Stimulated activated naive CD8-positive, alpha-beta T cell treated with anti-CD3 and anti-CD28 coated beads, Interleukin-15, Interleukin-2, amounts not matched to agents 100 ng/mL and 50 ng/mL, for 24 hours (primary cell): ENCODE measurements around the gene HIRA.

ENCODE experiments used
- H3K27ac Mint-ChIP-seq: one replicate; pipeline ENCODE4 v1.8.0; 2021; ENCODE audit warnings: mild to moderate bottlenecking, mixed read lengths
- H3K27me3 Mint-ChIP-seq: one replicate; pipeline ENCODE4 v1.8.0; 2021; ENCODE audit warnings: mixed read lengths
- H3K36me3 Mint-ChIP-seq: one replicate; pipeline ENCODE4 v1.8.0; 2021; ENCODE audit warnings: low read depth, mixed read lengths
- H3K4me1 Mint-ChIP-seq: one replicate; pipeline ENCODE4 v1.8.0; 2021; ENCODE audit warnings: low read depth, mixed read lengths
- H3K4me3 Mint-ChIP-seq: one replicate; pipeline ENCODE4 v1.8.0; 2021; ENCODE audit warnings: mild to moderate bottlenecking, mixed read lengths
- H3K9me3 Mint-ChIP-seq: one replicate; pipeline ENCODE4 v1.8.0; 2021; ENCODE audit warnings: mixed read lengths

HIRA gene

GRCh38 chr22:19356708-19357269, 74.7 kb downstream of the HIRA start:
- Mint-ChIP-seq H3K27ac (no peak overlapping the region), H3K4me1 (peaks cover 13% of the 10 kb centered on the region), H3K36me3 (peaks cover 52% of the 10 kb centered on the region), H3K9me3 (no peaks in the 10 kb centered on the region), H3K4me3 (no peak overlapping the region), H3K27me3 (no peaks in the 10 kb centered on the region)

GRCh38 chr22:19355413-19356157, 75.9 kb downstream of the HIRA start:
- H3K36me3 Mint-ChIP-seq: peaks cover 54% of the 10 kb centered on the region
- no peak overlapping the region for H3K27ac Mint-ChIP-seq
- H3K9me3 Mint-ChIP-seq: no peaks in the 10 kb centered on the region
- peaks cover 5% of the 10 kb centered on the region for H3K4me1 Mint-ChIP-seq
- no peak overlapping the region for H3K4me3 Mint-ChIP-seq
- H3K27me3 Mint-ChIP-seq: no peaks in the 10 kb centered on the region

DNA sequence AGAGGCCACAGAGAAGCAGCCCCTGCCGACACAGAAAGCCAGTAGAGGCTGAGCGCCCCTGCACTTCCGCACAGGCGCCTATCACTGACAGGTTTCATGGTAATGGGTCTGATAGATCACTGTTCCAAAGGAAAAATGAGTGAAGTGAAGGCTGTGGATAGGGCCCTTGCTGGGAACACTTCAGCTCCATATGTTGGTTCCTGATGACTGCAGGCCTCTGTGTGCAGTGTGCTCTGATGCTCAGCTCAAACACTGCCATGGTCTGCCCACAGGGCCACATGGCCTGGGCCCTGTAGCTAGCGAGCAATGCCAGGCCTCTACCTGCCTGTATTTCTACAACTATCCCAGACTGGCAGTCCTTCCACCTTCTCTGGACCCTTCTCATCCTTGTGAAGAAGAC, 77.3 kb downstream of the HIRA start:
- Mint-ChIP-seq H3K9me3 (no peaks in the 10 kb centered on the region), H3K4me1 (peaks cover 1% of the 10 kb centered on the region), H3K27me3 (no peaks in the 10 kb centered on the region), H3K27ac (no peak overlapping the region), H3K4me3 (no peak overlapping the region), H3K36me3 (peaks cover 62% of the 10 kb centered on the region)

DNA sequence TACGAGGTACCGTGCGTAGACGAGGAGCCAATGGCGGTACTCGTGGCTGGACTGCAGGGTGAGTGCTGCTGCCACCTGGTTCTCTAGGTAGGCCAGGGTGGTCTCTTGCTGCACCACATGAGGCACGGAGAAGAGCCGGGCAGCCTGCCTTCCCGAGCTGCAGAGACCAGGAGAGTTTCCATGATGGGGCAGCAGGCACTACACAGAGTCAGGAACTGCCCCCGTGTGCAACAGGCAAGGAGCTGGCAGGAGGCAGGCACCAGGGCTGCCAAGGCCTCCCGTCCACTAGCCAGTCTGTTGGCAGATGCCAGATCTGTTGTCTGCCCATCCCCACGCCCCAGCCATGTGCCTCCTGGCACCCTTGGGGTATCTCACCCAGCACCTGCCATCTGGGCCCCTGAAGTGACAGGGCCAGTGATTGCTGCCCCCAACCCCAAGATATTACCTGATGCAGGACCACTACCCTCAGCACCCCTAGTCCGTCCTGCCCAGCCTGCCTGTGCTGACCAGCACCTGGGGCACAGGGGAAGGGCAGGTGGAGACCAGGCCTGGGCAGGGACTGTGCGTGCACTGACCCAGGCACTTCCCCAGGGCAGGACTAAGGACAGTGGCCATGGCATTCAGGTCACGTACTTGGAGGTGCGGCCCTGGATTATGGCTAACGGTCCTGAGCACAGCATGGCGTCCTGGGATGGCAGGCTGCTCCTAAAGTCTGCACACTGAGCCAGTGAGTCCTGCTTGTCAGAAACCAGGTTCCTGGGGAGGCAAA, 78.0 kb downstream of the HIRA start:
- Mint-ChIP-seq H3K36me3 (peaks cover 62% of the 10 kb centered on the region), H3K9me3 (no peaks in the 10 kb centered on the region), H3K4me1 (no peaks in the 10 kb centered on the region), H3K27ac (no peak overlapping the region), H3K27me3 (no peaks in the 10 kb centered on the region), H3K4me3 (no peak overlapping the region)

GRCh38 chr22:19352766-19353165, 78.8 kb downstream of the HIRA start:
- Mint-ChIP-seq H3K9me3 (no peaks in the 10 kb centered on the region), H3K36me3 (peaks cover 58% of the 10 kb centered on the region), H3K4me1 (no peaks in the 10 kb centered on the region), H3K4me3 (no peak overlapping the region), H3K27me3 (no peaks in the 10 kb centered on the region), H3K27ac (no peak overlapping the region)

GRCh38 chr22:19352217-19352616, 79.3 kb downstream of the HIRA start:
- Mint-ChIP-seq H3K36me3 (peaks cover 53% of the 10 kb centered on the region), H3K9me3 (no peaks in the 10 kb centered on the region), H3K4me1 (no peaks in the 10 kb centered on the region), H3K4me3 (no peak overlapping the region), H3K27ac (no peak overlapping the region), H3K27me3 (no peaks in the 10 kb centered on the region)

GRCh38 chr22:19351604-19352003, 79.9 kb downstream of the HIRA start:
- Mint-ChIP-seq H3K4me3 (no peak overlapping the region), H3K27me3 (no peaks in the 10 kb centered on the region), H3K4me1 (no peaks in the 10 kb centered on the region), H3K9me3 (no peaks in the 10 kb centered on the region), H3K27ac (no peak overlapping the region), H3K36me3 (peaks cover 54% of the 10 kb centered on the region)

DNA sequence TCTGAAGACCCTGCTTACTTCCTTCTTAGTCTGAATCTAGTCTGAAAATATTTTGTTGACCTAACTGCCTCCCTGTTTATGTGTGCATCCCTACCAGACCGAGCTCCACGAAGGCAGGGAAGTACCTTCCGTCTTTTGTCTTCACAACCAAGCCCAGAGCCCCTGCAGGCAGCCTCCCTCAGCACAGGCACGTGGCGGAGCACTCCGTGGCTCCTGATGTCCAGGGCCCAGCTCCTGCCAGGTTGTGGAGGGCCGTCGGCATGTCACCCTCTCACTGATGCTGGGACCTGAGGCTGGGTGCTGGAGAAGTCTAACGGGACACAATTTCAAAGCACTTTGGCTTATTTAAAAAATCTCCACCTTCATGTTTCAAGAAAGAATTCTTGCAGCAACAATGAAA, 80.6 kb downstream of the HIRA start:
- no peaks in the 10 kb centered on the region for H3K9me3 Mint-ChIP-seq
- H3K27ac Mint-ChIP-seq: no peak overlapping the region
- no peaks in the 10 kb centered on the region for H3K27me3 Mint-ChIP-seq
- no peaks in the 10 kb centered on the region for H3K4me1 Mint-ChIP-seq
- peaks cover 57% of the 10 kb centered on the region for H3K36me3 Mint-ChIP-seq
- no peak overlapping the region for H3K4me3 Mint-ChIP-seq

DNA sequence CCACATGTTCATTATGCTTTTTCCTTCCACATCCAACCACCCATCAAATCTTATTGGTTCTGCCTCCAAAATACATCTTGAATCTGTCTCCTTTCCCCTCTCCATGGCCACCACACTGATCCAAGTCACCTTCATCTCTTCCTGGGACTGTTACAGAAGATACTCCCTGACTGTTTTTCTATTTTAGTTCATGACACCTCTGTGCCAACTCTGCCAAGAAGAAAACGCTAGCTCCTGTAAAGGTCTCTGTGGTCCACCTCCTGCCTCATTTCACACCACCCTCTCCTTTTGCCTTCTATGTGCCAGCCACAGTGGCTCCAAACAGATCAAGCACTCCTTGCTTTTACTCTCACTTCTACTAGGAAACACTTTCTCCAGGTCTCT, 81.1 kb downstream of the HIRA start:
- Mint-ChIP-seq H3K4me3 (no peak overlapping the region), H3K9me3 (no peaks in the 10 kb centered on the region), H3K36me3 (peaks cover 55% of the 10 kb centered on the region), H3K27me3 (no peaks in the 10 kb centered on the region), H3K27ac (no peak overlapping the region), H3K4me1 (no peaks in the 10 kb centered on the region)

- Mint-ChIP-seq H3K9me3 (no peaks in the 10 kb centered on the region), H3K27me3 (no peaks in the 10 kb centered on the region), H3K4me1 (no peaks in the 10 kb centered on the region), H3K36me3 (peaks cover 59% of the 10 kb centered on the region), H3K4me3 (no peak overlapping the region), H3K27ac (no peak overlapping the region)
Observed at GRCh38 chr22:19349778-19350475, 81.6 kb downstream of the HIRA start.

DNA sequence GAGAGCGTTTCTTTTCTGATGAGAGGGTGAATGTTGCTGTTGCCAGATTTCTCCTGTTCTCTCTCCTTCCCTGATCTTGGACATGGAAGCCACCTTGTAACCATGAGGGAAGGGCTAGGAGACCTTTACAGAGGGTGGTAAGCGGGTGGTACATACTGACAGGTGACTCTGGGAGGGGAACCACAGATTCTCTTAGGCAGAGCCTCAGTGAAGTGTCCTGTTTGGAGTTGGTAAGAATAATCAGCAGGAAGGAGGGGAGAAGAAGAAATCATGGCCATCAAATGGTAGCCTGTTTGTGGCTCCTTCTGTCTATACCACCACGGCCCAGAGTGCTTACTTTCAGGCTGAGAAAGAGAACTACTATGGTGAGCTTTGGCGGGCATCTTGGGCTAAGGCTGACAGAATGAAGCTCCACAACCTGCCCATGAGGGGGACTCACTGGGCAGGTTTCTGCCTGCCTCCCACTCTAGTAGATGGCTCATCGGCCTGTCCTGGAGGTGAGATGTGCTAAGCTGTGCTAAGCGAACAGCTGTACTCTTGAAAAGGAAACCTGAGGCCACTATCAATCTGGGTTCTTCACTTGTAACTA, 84.8 kb downstream of the HIRA start:
- Mint-ChIP-seq H3K36me3 (peaks cover 76% of the 10 kb centered on the region), H3K4me1 (no peaks in the 10 kb centered on the region)

GRCh38 chr22:19344420-19344819, 87.1 kb downstream of the HIRA start:
- Mint-ChIP-seq H3K4me1 (no peaks in the 10 kb centered on the region), H3K27me3 (no peaks in the 10 kb centered on the region), H3K4me3 (no peak overlapping the region), H3K36me3 (peaks cover 76% of the 10 kb centered on the region), H3K9me3 (peaks cover 12% of the 10 kb centered on the region), H3K27ac (no peak overlapping the region)

More for the DNA sequence above, 84.8 kb downstream of the HIRA start:
- H3K27me3 Mint-ChIP-seq: no peaks in the 10 kb centered on the region
- peaks cover 7% of the 10 kb centered on the region for H3K9me3 Mint-ChIP-seq
- no peak overlapping the region for H3K4me3 Mint-ChIP-seq
- no peak overlapping the region for H3K27ac Mint-ChIP-seq

DNA sequence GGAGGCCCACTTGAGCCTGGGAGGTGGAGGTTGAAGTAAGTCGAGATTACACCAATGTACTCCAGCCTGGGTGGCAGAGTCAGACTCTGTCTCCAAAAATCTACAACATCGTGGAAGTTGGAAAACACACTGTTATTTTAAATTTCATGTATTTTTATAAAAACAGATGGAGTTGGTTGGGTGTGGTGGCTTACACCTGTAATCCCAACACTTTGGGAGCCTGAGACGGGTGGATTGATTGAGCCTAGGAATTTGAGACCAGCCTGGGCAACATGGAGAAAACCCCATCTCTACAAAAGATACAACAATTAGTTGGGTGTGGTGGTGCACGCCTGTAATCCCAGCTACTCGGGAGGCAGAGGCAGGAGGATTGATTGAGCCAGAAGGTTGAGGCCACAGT, 88.1 kb downstream of the HIRA start:
- Mint-ChIP-seq H3K4me1 (no peaks in the 10 kb centered on the region), H3K27me3 (no peaks in the 10 kb centered on the region), H3K27ac (no peak overlapping the region), H3K9me3 (peaks cover 20% of the 10 kb centered on the region), H3K4me3 (no peak overlapping the region), H3K36me3 (peaks cover 81% of the 10 kb centered on the region)

- Mint-ChIP-seq H3K27me3 (no peaks in the 10 kb centered on the region), H3K36me3 (peaks cover 98% of the 10 kb centered on the region), H3K4me1 (no peaks in the 10 kb centered on the region), H3K27ac (no peak overlapping the region), H3K4me3 (no peak overlapping the region), H3K9me3 (peaks cover 30% of the 10 kb centered on the region)
Observed at GRCh38 chr22:19341500-19341899, 90.0 kb downstream of the HIRA start.

DNA sequence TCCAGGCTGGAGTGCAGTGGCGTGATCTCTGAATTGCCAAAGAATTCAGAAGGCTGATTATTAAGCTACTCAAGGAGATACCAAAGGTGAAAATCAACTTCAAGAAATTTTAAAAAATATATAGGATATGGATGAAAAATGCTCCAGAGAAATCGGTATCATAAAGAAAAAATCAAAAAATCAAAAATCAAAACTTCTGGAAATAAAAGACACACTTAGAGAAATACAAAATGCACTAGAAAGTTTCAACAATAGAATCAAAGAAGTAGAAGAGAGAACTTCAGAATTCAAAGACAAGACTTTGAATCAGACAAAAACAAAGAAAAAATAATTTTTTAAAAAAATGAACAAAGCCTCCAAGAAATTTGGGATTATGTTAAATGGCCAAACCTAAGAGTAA, 94.4 kb downstream of the HIRA start:
- H3K27ac Mint-ChIP-seq: no peak overlapping the region
- peaks cover 41% of the 10 kb centered on the region for H3K9me3 Mint-ChIP-seq
- H3K27me3 Mint-ChIP-seq: no peaks in the 10 kb centered on the region
- peaks cover 99% of the 10 kb centered on the region for H3K36me3 Mint-ChIP-seq
- no peak overlapping the region for H3K4me3 Mint-ChIP-seq
- H3K4me1 Mint-ChIP-seq: no peaks in the 10 kb centered on the region
